ENCODE data around the gene TWIST2. TPM values are rescaled to one million over a fixed set of nuclear protein-coding genes. Genes with fewer than 3 reads are reported as not detected.

The TWIST2 gene
- total and polyA plus RNA-seq, 9 of the 15 experiments (the other 6 are each of a cell fraction or from before 2014, with no cell fraction given): not detected

GRCh38 chr2:238852206-238852869 is 4.5 kb downstream of the TWIST2 start:
- no peak overlapping the region for H3K4me2 ChIP-seq (ENCODE audit: insufficient read depth, low read length)
- ATAC-seq: no peak
- no peak for FAIRE-seq
- no peak overlapping the region for H3K9ac ChIP-seq (ENCODE audit: insufficient read depth in 1 of 2, low read depth in 2 of 2, low read length in 2 of 2)
- peaks cover 6 to 42% of the 10 kb centered on the region in 2 experiments; a peak in 4 of 5 replicates for H3K27me3 ChIP-seq (ENCODE audit: control insufficient read depth in 2 of 2, insufficient read depth in 2 of 2, low read length in 2 of 2)
- ChIA-PET CTCF (ENCODE audit: low intra/inter-chr PET ratio) (no interaction called here), POLR2A (no interaction called here)
- no peak overlapping the region for H3K27ac ChIP-seq (ENCODE audit: extremely low read depth, low read depth, low read length)
- H3K9me1 ChIP-seq (ENCODE audit: control insufficient read depth, insufficient read depth, low read length): no peaks in the 10 kb centered on the region
- no peak overlapping the region for H3K4me3 ChIP-seq
- H3K79me2 ChIP-seq (ENCODE audit: control insufficient read depth, insufficient read depth, low read length): no peaks in the 10 kb centered on the region
- BruUV-seq (replicated peaks): no TSS peak
- TF ChIP-seq ZBTB2 (IDR thresholded peaks at IDR 0.05): no peak
- TF ChIP-seq, protein P1, sequence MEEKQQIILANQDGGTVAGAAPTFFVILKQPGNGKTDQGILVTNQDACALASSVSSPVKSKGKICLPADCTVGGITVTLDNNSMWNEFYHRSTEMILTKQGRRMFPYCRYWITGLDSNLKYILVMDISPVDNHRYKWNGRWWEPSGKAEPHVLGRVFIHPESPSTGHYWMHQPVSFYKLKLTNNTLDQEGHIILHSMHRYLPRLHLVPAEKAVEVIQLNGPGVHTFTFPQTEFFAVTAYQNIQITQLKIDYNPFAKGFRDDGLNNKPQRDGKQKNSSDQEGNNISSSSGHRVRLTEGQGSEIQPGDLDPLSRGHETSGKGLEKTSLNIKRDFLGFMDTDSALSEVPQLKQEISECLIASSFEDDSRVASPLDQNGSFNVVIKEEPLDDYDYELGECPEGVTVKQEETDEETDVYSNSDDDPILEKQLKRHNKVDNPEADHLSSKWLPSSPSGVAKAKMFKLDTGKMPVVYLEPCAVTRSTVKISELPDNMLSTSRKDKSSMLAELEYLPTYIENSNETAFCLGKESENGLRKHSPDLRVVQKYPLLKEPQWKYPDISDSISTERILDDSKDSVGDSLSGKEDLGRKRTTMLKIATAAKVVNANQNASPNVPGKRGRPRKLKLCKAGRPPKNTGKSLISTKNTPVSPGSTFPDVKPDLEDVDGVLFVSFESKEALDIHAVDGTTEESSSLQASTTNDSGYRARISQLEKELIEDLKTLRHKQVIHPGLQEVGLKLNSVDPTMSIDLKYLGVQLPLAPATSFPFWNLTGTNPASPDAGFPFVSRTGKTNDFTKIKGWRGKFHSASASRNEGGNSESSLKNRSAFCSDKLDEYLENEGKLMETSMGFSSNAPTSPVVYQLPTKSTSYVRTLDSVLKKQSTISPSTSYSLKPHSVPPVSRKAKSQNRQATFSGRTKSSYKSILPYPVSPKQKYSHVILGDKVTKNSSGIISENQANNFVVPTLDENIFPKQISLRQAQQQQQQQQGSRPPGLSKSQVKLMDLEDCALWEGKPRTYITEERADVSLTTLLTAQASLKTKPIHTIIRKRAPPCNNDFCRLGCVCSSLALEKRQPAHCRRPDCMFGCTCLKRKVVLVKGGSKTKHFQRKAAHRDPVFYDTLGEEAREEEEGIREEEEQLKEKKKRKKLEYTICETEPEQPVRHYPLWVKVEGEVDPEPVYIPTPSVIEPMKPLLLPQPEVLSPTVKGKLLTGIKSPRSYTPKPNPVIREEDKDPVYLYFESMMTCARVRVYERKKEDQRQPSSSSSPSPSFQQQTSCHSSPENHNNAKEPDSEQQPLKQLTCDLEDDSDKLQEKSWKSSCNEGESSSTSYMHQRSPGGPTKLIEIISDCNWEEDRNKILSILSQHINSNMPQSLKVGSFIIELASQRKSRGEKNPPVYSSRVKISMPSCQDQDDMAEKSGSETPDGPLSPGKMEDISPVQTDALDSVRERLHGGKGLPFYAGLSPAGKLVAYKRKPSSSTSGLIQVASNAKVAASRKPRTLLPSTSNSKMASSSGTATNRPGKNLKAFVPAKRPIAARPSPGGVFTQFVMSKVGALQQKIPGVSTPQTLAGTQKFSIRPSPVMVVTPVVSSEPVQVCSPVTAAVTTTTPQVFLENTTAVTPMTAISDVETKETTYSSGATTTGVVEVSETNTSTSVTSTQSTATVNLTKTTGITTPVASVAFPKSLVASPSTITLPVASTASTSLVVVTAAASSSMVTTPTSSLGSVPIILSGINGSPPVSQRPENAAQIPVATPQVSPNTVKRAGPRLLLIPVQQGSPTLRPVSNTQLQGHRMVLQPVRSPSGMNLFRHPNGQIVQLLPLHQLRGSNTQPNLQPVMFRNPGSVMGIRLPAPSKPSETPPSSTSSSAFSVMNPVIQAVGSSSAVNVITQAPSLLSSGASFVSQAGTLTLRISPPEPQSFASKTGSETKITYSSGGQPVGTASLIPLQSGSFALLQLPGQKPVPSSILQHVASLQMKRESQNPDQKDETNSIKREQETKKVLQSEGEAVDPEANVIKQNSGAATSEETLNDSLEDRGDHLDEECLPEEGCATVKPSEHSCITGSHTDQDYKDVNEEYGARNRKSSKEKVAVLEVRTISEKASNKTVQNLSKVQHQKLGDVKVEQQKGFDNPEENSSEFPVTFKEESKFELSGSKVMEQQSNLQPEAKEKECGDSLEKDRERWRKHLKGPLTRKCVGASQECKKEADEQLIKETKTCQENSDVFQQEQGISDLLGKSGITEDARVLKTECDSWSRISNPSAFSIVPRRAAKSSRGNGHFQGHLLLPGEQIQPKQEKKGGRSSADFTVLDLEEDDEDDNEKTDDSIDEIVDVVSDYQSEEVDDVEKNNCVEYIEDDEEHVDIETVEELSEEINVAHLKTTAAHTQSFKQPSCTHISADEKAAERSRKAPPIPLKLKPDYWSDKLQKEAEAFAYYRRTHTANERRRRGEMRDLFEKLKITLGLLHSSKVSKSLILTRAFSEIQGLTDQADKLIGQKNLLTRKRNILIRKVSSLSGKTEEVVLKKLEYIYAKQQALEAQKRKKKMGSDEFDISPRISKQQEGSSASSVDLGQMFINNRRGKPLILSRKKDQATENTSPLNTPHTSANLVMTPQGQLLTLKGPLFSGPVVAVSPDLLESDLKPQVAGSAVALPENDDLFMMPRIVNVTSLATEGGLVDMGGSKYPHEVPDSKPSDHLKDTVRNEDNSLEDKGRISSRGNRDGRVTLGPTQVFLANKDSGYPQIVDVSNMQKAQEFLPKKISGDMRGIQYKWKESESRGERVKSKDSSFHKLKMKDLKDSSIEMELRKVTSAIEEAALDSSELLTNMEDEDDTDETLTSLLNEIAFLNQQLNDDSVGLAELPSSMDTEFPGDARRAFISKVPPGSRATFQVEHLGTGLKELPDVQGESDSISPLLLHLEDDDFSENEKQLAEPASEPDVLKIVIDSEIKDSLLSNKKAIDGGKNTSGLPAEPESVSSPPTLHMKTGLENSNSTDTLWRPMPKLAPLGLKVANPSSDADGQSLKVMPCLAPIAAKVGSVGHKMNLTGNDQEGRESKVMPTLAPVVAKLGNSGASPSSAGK (IDR thresholded peaks at IDR 0.05): no peak
- TF ChIP-seq RFX5 (IDR thresholded peaks at IDR 0.05; ENCODE audit: low read depth, low read length): no peak
- 0% methylated on average over 9 of the region's 9 CpGs for WGBS (ENCODE audit: insufficient coverage, low coverage, missing lambda C conversion rate)
- no peak for DNase-seq (ENCODE audit: extremely low read depth in 1 of 4, low spot score in 3 of 4)
- intact Hi-C loops (cut with micrococcal nuclease) (no loop called here), in situ Hi-C loops (cut with MboI) (no loop called here)
- no peak overlapping the region for H2AFZ ChIP-seq (ENCODE audit: low read depth, low read length)
- no peaks in the 10 kb centered on the region for H3K36me3 ChIP-seq (ENCODE audit: control insufficient read depth, insufficient read depth, low read length)
- H3K4me1 ChIP-seq (replicated peaks in 1 of 2; ENCODE audit: control insufficient read depth in 2 of 2, insufficient read depth in 2 of 2, low read length in 2 of 2): no peaks in the 10 kb centered on the region; a peak in 1 of 5 replicates
- H3K9me3 ChIP-seq (replicated peaks; ENCODE audit: control insufficient read depth, insufficient read depth, low read depth, low read length): no peaks in the 10 kb centered on the region
- no peaks in the 10 kb centered on the region for H4K20me1 ChIP-seq (replicated peaks; ENCODE audit: control insufficient read depth, insufficient read depth, low read length)

Data from K562 (cell line).